HG03457 (cell line): ENCODE results near the gene ANO1.

Experiments used
- ATAC-seq: cut with Tn5 transposase; IDR thresholded peaks from one replicate; pipeline ENCODE4 v1.9.1; 2021; ENCODE audit warnings: moderate number of reproducible peaks; ENCODE audit not compliant: unreplicated experiment

Gene ANO1

GRCh38 chr11:70092959-70093715 lies 15.0 kb downstream of the ANO1 start:
- no peak for ATAC-seq

- ATAC-seq = no peak
Observed at GRCh38 chr11:70095541-70096252, 17.6 kb downstream of the ANO1 start.

GRCh38 chr11:70097783-70098563 lies 19.9 kb downstream of the ANO1 start:
- ATAC-seq = no peak

- no peak for ATAC-seq
Observed at GRCh38 chr11:70098936-70099335, 20.8 kb downstream of the ANO1 start.

GRCh38 chr11:70099578-70100279 lies 21.6 kb downstream of the ANO1 start:
- ATAC-seq = no peak

- ATAC-seq = no peak
Observed at GRCh38 chr11:70100280-70100603, 22.1 kb downstream of the ANO1 start.

GRCh38 chr11:70100791-70101190 lies 22.7 kb downstream of the ANO1 start:
- ATAC-seq = no peak

- ATAC-seq = no peak
Observed at GRCh38 chr11:70103256-70103975, 25.3 kb downstream of the ANO1 start.

- ATAC-seq = no peak
Observed at GRCh38 chr11:70104419-70104818, 26.3 kb downstream of the ANO1 start.

GRCh38 chr11:70104961-70105360 lies 26.8 kb downstream of the ANO1 start:
- no peak for ATAC-seq

GRCh38 chr11:70105369-70105754 lies 27.2 kb downstream of the ANO1 start:
- ATAC-seq = no peak

GRCh38 chr11:70105755-70106571 lies 27.8 kb downstream of the ANO1 start:
- ATAC-seq = no peak

GRCh38 chr11:70106757-70107156 lies 28.6 kb downstream of the ANO1 start:
- no peak for ATAC-seq

GRCh38 chr11:70107191-70107590 lies 29.1 kb downstream of the ANO1 start:
- no peak for ATAC-seq

- ATAC-seq = no peak
Observed at GRCh38 chr11:70107756-70108155, 29.6 kb downstream of the ANO1 start.

- no peak for ATAC-seq
Observed at GRCh38 chr11:70108250-70108649, 30.1 kb downstream of the ANO1 start.

- ATAC-seq = no peak
Observed at GRCh38 chr11:70109006-70109405, 30.9 kb downstream of the ANO1 start.

- ATAC-seq = no peak
Observed at GRCh38 chr11:70109903-70110302, 31.8 kb downstream of the ANO1 start.

- ATAC-seq = no peak
Observed at GRCh38 chr11:70110538-70111055, 32.5 kb downstream of the ANO1 start.
